ENCODE measurements around the gene PSMA7. TPM values are rescaled to one million over a fixed set of nuclear protein-coding genes. Genes with fewer than 3 reads are reported as not detected.

PSMA7 gene
- total RNA-seq, 4 donors from 2014 or later = 261 to 349 (median 304) TPM

DNA sequence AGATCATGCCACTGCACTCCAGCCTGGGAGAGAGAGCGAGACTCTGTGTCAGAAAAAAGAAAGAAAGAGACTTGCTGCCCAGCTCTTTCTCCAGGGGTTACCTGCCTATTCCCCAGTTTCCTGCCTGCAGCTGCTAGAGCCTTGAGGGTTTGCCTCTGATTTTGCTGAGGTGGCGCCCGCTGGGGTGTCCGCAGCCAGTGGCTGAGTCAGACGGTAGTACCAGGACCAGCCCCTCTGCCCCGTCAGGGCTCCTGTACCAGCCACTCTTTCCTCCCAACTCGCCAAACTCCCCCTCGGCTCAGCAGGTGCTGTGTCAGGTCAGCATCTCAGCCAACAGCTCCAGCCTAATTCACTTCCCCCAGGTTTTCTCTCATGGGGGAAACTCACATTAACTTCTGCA, 28.3 kb downstream of the PSMA7 start:
- no peak for TF ChIP-seq EP300 (IDR thresholded peaks at IDR 0.05)
- no peak for TF ChIP-seq POLR2A (IDR thresholded peaks at IDR 0.05; ENCODE audit: low read depth)
- TF ChIP-seq, protein P1, sequence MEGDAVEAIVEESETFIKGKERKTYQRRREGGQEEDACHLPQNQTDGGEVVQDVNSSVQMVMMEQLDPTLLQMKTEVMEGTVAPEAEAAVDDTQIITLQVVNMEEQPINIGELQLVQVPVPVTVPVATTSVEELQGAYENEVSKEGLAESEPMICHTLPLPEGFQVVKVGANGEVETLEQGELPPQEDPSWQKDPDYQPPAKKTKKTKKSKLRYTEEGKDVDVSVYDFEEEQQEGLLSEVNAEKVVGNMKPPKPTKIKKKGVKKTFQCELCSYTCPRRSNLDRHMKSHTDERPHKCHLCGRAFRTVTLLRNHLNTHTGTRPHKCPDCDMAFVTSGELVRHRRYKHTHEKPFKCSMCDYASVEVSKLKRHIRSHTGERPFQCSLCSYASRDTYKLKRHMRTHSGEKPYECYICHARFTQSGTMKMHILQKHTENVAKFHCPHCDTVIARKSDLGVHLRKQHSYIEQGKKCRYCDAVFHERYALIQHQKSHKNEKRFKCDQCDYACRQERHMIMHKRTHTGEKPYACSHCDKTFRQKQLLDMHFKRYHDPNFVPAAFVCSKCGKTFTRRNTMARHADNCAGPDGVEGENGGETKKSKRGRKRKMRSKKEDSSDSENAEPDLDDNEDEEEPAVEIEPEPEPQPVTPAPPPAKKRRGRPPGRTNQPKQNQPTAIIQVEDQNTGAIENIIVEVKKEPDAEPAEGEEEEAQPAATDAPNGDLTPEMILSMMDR (IDR thresholded peaks at IDR 0.05) = no peak
- no peak for TF ChIP-seq POLR2AphosphoS5 (IDR thresholded peaks at IDR 0.05)
- Histone ChIP-seq H3K36me3 (no peaks in the 10 kb centered on the region), H3K27me3 (peaks cover 0 to 72% (median 2%) of the 10 kb centered on the region in 4 donors), H3K9me3 (peaks cover 0 to 36% (median 31%) of the 10 kb centered on the region in 4 donors), H3K27ac (replicated peaks in 1 of 4) (no peak overlapping the region), H3K4me1 (peaks cover 0 to 22% (median 5%) of the 10 kb centered on the region in 4 donors), H3K4me3 (no peak overlapping the region)
- WGBS = 42% methylated on average over 8 of the region's 8 CpGs
- no peak for DNase-seq (ENCODE audit: extremely low spot score)
- intact Hi-C loops (cut with DNase I) = no loop called here

DNA sequence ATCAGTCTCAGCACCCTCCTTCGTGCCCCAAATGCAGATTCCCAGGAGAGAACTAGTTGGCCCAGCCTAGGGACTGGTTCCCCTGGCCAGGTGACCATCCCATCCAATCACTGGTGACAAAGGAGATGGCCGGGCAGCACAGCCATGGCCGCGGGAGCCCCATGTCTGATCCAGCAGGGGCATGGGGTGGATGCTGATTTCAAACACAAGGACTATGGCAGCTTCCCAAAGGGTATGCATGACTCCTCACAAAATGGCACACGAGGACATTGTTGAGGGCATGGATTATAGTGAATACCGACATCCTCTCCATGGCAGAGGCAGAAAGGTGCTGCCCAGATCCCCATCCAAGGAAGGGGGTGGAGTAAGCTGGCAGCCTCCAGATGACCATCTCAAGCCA, 30.8 kb downstream of the PSMA7 start:
- Histone ChIP-seq H3K9me3 (peaks cover 7 to 61% (median 56%) of the 10 kb centered on the region in 4 donors), H3K36me3 (no peaks in the 10 kb centered on the region)
- WGBS = 97% methylated on average over 5 of the region's 6 CpGs

DNA sequence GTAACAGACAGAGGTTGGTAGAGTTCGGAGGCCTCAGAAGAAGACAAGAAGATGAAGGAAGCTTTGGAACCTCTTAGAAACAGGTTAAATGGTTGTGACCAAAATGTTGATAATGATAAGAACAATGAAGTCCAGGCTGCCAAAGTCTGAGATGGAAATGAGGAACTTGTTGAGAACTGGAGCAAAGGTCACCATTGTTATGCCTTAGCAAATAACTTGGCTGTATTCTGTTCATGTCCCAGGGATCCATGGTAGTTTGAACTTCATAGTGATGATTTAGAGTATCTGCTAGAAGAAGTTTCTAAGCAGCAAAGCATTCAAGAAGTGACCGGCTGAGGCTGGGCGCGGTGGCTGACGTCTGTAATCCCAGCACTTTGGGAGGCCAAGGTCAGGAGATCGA, 32.0 kb downstream of the PSMA7 start:
- WGBS = 95% methylated on average over 6 of the region's 6 CpGs
- Histone ChIP-seq H3K27ac (replicated peaks in 1 of 4) (no peak overlapping the region), H3K4me3 (no peak overlapping the region), H3K27me3 (peaks cover 0 to 40% (median 0%) of the 10 kb centered on the region in 4 donors), H3K4me1 (no peaks in the 10 kb centered on the region), H3K9me3 (peaks cover 7 to 72% (median 65%) of the 10 kb centered on the region in 4 donors), H3K36me3 (no peaks in the 10 kb centered on the region)
- TF ChIP-seq POLR2AphosphoS5 (IDR thresholded peaks at IDR 0.05) (no peak), EP300 (IDR thresholded peaks at IDR 0.05) (no peak), POLR2A (IDR thresholded peaks at IDR 0.05; ENCODE audit: low read depth) (no peak)
- TF ChIP-seq, protein P1 (IDR thresholded peaks at IDR 0.05) = no peak
- intact Hi-C loops (cut with DNase I) = no loop called here
- DNase-seq (ENCODE audit: extremely low spot score) = no peak

More for the DNA sequence above, 30.8 kb downstream of the PSMA7 start:
- no peak for TF ChIP-seq EP300 (IDR thresholded peaks at IDR 0.05)
- no peak for TF ChIP-seq POLR2A (IDR thresholded peaks at IDR 0.05; ENCODE audit: low read depth)
- TF ChIP-seq, protein P1 (IDR thresholded peaks at IDR 0.05) = no peak
- no peak for TF ChIP-seq POLR2AphosphoS5 (IDR thresholded peaks at IDR 0.05)
- H3K4me3 ChIP-seq = no peak overlapping the region
- peaks cover 0 to 5% (median 0%) of the 10 kb centered on the region in 4 donors for H3K4me1 ChIP-seq
- intact Hi-C loops (cut with DNase I) = no loop called here
- H3K27ac ChIP-seq (replicated peaks in 1 of 4) = no peak overlapping the region
- peaks cover 0 to 50% (median 0%) of the 10 kb centered on the region in 4 donors for H3K27me3 ChIP-seq
- no peak for DNase-seq (ENCODE audit: extremely low spot score)

DNA sequence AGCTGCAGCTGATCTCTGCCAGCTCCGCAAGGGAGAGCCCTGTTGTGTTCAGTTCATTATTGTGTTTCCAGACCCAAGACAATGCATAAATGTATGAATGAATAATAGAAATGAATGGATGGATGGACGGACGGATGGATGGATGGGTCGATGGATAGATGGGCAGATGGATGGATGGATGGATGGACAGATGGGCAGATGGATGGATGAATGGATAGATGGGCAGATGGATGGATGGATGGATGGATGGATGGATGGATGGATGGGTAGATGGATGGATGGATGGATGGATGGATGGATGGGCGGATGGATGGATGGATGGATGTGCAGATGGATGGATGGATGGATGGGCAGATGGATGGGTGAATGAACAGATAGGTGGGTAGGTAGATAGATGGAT, 37.6 kb downstream of the PSMA7 start:
- Histone ChIP-seq H3K4me1 (no peaks in the 10 kb centered on the region), H3K27ac (replicated peaks in 1 of 4) (no peak overlapping the region), H3K9me3 (peaks cover 7 to 63% (median 52%) of the 10 kb centered on the region in 4 donors), H3K4me3 (no peak overlapping the region), H3K36me3 (no peaks in the 10 kb centered on the region), H3K27me3 (peaks cover 0 to 36% (median 0%) of the 10 kb centered on the region in 4 donors)
- no peak for TF ChIP-seq POLR2A (IDR thresholded peaks at IDR 0.05; ENCODE audit: low read depth)
- TF ChIP-seq, protein P1 (IDR thresholded peaks at IDR 0.05) = no peak
- TF ChIP-seq POLR2AphosphoS5 (IDR thresholded peaks at IDR 0.05) = no peak
- no peak for TF ChIP-seq EP300 (IDR thresholded peaks at IDR 0.05)
- intact Hi-C loops (cut with DNase I) = no loop called here
- WGBS = 92% methylated on average over 5 of the region's 5 CpGs
- DNase-seq (ENCODE audit: extremely low spot score) = no peak
